GM18507 (cell line): ENCODE data around the gene SLC25A13.
"Not testable (repeated sequence)": the region's sequence is repeated elsewhere in the genome, so short reads cannot be mapped to it uniquely, and the experiment has no call there.

Experiments
- DNase-seq: peaks from one replicate; pipeline ENCODE4 v3.0.0; 2011; ENCODE audit warnings: low read depth; ENCODE audit not compliant: insufficient read length; ENCODE audit errors: extremely low spot score
- FAIRE-seq: peaks from 2 replicates; lab custom pipeline; 2011; peaks lifted over from hg19 to GRCh38; lab: Jason Lieb, UNC

Gene SLC25A13

GRCh38 chr7:96321658-96322372 lies at the start of gene SLC25A13:
TSS of gene SLC25A13 (minus strand) at chr7:96322098. CDS start at chr7:96321956, 142 bp downstream.
- FAIRE-seq = peak; percentile 81
- DNase-seq = peak; percentile 81

- not testable (repeated sequence) for DNase-seq, FAIRE-seq
These were observed 44.0 kb upstream of the SLC25A13 start for GRCh38 chr7:96365916-96366315.

- FAIRE-seq (no peak), DNase-seq (no peak)
These were observed 39.4 kb upstream of the SLC25A13 start for GRCh38 chr7:96361116-96361857.

- FAIRE-seq (peak; percentile 21), DNase-seq (no peak)
These were observed 38.0 kb upstream of the SLC25A13 start for GRCh38 chr7:96359876-96360275.

GRCh38 chr7:96358236-96358971 lies 36.5 kb upstream of the SLC25A13 start:
- FAIRE-seq, DNase-seq: not testable (repeated sequence)

- FAIRE-seq (no peak), DNase-seq (no peak)
These were observed 34.1 kb upstream of the SLC25A13 start for GRCh38 chr7:96355990-96356506.

GRCh38 chr7:96354881-96355280 lies 33.0 kb upstream of the SLC25A13 start:
- FAIRE-seq (no peak), DNase-seq (no peak)

- FAIRE-seq (no peak), DNase-seq (no peak)
These were observed 27.7 kb upstream of the SLC25A13 start for GRCh38 chr7:96349572-96349971.

GRCh38 chr7:96347471-96347870 lies 25.6 kb upstream of the SLC25A13 start:
- FAIRE-seq (no peak), DNase-seq (no peak)

GRCh38 chr7:96346293-96346953 lies 24.5 kb upstream of the SLC25A13 start:
- no peak for DNase-seq
- FAIRE-seq = no peak

- FAIRE-seq (no peak), DNase-seq (no peak)
These were observed 22.3 kb upstream of the SLC25A13 start for GRCh38 chr7:96344236-96344635.

GRCh38 chr7:96342049-96342448 lies 20.2 kb upstream of the SLC25A13 start:
- DNase-seq = no peak
- no peak for FAIRE-seq

GRCh38 chr7:96337519-96337918 lies 15.6 kb upstream of the SLC25A13 start:
- DNase-seq (no peak), FAIRE-seq (no peak)

- DNase-seq (no peak), FAIRE-seq (no peak)
These were observed 10.4 kb upstream of the SLC25A13 start for GRCh38 chr7:96332325-96332724.

GRCh38 chr7:96331775-96332174 lies 9.9 kb upstream of the SLC25A13 start:
- FAIRE-seq = no peak

GRCh38 chr7:96331233-96331632 lies 9.3 kb upstream of the SLC25A13 start:
- no peak for DNase-seq
- FAIRE-seq = no peak

More at GRCh38 chr7:96331775-96332174, 9.9 kb upstream of the SLC25A13 start:
- DNase-seq = no peak

- FAIRE-seq (no peak), DNase-seq (no peak)
These were observed 8.3 kb upstream of the SLC25A13 start for GRCh38 chr7:96330193-96330592.

- DNase-seq = no peak
- no peak for FAIRE-seq
These were observed 7.3 kb upstream of the SLC25A13 start for GRCh38 chr7:96329241-96329640.

- no peak for FAIRE-seq
These were observed 6.1 kb upstream of the SLC25A13 start for GRCh38 chr7:96328016-96328415.

More at GRCh38 chr7:96328016-96328415, 6.1 kb upstream of the SLC25A13 start:
- no peak for DNase-seq
